Measurements from ENCODE around the gene LRRC7.
"Not testable (repeated sequence)": the region's sequence is repeated elsewhere in the genome, so short reads cannot be mapped to it uniquely, and the experiment has no call there.

LRRC7 gene

DNA sequence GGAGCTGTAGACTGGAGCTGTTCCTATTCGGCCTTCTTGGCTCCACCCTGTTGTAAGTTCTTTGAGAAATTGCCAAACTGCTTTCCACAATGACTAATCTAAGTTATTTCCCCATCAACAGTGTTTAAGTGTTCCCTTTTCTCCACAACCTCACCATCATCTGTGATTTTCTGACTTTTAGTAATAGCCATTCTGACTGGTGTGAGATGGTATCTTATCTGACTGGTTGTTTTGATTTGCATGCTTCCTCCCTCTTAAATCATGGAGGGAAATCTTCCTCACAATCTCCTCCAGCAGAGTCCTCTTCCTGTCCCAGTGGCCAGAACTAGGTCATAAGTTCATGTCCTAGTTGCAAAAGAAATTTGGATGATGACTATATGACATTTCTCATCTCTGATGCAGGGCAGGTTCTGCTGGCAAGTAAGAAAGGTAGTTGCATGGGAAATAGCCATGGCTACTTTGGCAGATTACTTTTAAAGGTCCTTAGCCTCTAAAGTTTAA lies 343.6 kb downstream of the LRRC7 start:
- no peak for DNase-seq

DNA sequence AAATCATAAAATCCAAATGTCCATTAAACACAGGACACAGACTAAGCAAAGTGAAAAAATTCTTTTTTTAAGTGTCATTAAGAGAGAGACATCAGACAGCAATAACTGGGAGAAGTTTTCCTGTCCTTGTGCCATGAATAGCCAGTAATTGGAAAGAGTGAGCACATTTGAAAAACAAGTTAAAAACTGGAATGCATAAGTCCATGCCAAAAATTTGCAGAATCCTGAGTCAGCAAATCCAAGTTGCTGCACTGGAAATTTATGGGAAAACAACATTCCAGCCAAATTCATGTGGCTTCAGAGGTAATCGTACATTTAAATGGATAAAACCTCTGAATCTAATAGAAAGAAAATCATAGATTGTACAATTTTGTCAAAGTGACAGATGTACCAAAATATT lies 346.3 kb downstream of the LRRC7 start:
- no peak for DNase-seq

DNA sequence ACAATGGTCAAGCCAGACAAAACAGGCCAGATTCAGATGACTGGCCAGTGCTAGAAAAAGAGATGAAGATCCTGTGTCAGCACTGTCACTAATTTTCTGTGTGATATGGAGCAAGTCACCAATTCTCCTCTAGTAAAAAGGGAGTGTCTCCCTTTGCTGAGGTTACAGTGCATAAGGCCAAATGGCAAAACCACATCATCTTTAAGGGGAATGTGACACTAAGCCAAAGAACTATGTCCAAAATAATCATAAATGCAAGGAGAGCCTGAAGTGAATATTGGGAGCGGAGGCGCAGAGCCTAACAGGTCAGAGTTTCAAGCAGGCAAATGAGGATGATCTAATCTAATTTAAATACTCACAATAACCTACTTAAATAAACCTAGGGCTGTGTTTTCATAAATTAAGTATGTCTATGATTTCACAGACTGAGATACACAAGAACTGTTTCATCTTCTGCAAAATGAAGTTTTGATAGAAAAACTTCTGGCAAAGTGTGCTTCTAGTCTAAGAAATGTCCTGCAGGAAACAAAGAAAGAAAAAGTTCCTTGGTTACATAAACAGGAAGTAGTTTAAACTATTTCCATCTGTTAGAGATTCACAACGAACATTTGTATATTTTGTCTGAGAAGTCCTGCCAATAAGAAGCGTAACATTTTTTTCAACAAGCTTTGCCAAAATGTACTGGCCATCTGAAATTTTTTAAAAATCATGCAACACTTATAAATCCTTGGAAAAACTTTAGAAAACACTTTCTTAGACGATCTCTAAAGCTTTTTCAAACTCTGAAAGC lies 347.4 kb downstream of the LRRC7 start:
- DNase-seq: no peak

DNA sequence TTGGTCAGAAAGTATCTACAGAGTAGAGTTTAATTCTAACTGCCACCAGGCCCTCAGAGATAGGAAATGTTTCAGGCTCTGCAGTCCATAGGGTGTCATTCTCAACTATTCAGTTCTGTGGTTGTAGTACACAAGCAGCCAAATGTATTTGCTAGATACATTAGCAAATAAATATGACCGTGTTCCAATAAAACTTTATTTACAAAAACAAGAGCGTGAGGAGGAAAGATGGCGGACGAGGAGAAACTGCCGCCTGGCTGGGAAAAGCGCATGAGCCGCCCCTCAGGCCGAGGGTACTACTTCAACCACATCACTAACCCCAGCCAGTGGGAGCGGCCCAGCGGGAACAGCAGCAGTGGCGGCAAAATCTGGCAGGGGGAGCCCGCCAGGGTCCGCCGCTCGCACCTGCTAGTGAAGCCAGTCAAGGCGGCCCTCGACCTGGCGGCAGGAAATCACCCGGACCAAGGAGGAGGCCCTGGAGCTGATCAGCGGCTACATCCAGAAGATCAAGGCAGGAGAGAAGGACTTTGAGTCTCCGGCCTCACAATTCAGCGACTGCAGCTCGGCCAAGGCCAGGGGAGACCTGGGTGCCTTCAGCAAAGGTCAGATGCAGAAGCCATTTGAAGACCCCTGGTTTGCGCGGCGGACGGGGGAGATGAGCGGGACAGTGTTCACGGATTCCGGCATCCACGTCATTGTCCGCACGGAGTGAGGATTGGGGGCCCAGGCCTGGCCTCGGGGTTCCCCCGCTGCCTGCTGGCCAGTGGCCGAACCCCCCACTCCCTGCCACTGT lies 351.6 kb downstream of the LRRC7 start:
- DNase-seq: no peak

DNA sequence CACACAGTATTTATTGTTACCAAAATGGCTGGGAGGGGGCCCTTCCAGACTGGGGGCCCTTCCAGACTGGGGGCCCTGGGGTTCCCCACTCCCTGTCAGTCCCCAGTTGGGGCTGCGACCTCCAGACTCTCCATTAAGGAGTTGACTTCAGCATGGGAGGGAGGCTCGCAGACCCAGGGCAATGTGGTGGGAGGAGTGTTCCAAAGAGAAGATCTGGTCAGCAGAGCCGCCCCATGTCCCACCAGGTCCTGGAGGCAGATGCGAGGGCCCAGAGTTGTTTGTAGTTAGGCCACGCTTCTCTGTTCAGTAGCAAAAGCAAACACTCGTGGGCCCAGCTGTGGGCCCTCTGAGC lies 352.2 kb downstream of the LRRC7 start:
- DNase-seq: no peak

DNA sequence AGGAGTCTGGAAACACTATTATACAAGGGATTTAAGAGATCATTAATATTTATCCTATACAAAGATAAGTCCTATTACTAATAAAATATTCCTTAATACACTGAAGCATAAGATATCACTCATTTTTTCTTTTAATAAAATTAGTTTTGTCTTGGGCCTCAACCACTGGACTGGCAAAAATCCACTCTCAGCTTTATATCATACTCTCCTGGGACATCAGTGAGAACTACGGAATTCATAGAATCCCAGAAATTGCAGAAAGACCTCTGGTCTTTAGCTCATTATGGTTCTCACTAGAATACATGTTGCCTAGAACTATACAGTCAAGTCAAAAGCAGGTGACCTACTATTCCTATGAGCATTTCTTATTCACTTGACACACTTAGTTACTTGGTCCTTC lies 352.7 kb downstream of the LRRC7 start:
- no peak for DNase-seq

DNA sequence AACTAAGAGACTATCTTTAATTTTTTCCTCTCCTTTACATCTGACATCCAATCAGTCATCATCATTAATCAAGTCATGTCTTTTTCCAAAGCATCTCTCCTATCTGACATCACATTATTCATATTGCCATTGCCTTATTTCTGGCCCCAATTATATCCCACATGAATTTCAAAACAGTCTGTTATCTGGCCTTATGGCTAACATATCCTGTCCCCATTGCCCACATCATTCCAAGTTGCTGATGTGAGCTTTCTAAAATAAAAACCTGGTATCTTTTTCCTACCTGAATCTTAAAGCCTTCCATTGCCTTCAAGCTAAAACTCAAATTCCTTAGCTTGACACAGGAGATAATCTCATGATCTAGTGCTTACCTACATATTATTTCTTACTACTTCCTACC lies 353.8 kb downstream of the LRRC7 start:
- no peak for DNase-seq

DNA sequence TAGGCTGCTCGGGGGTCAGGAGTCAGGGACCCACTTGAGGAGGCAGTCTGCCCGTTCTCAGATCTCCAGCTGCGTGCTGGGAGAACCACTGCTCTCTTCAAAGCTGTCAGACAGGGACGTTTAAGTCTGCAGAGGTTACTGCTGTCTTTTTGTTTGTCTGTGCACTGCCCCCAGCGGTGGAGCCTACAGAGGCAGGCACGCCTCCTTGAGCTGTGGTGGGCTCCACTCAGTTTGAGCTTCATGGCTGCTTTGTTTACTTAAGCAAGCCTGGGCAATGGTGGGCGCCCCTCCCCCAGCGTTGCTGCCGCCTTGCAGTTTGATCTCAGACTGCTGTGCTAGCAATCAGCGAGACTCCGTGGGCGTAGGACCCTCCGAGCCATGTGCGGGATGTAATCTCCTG lies 360.5 kb downstream of the LRRC7 start:
- DNase-seq: not testable (repeated sequence)

DNA sequence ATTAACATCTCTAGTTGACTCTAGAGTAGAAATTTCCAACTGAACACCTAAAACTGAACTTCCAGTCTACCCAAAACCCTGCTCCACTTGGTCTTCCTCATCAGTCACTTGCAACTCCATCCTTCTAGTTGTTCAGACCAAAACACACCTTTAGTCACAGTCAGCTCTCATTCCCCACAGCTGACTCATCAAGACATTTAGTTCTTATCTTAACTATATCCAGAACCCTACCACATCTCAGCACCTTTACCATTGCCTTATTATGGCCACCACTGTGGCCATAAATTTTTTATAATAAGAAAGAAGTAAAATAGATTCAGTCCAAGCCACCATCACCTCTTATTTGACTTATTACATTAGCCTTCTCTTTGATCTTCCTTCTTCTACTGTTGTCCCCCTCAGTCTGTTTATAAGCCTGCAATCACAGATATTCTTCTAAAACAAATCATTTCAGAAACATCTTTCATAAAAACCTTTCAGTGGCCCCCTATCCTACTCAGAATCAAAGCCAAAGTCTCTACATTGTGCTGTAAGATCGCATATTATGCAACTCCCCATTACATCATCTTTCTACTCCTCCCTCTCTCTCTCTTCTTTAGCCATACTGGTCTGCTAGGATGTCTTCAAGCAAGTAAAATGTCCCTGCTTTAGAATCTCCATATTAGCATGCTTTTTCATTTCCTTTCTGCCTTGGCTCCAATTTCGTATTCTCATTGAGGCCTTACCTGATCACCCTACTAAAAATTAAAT lies 361.8 kb downstream of the LRRC7 start:
- DNase-seq: no peak

DNA sequence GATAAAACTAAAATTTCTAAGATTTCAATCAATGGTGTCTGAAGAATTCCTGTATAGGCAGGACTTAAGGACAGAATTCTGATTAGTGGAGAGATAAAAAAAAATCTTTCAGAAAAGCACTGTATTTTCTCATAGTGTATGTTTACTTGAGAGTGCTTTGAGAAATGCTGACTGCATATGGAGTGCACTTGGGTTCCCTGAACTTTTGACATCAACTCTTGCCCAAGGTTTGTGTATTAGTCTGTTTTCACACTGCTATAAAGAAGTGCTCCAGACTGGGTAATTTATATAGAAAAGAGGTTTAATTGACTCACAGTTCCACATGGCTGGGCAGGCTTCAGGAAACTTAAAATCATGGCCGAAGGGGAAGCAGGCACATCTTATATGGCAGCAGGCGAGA lies 362.7 kb downstream of the LRRC7 start:
- no peak for DNase-seq

DNA sequence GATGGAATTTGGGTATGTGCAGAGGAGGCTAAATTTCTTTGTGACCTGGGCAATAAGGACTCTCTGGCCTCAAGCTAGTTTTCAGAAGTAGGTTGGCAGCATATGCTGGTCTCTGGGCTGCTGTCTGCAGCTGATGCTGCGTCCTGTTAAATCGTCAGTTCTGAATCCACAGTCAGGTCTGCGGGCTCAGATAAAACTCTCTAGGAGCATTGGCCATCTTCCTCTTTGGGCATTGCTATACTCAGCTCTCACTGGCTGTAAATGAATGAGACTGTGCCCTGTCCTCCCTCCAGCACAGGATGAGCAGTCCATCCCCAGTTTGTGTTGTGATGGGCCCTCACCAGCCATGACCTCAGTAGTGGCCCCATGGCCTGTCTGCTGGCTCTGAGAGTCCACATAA lies 365.0 kb downstream of the LRRC7 start:
- no peak for DNase-seq

DNA sequence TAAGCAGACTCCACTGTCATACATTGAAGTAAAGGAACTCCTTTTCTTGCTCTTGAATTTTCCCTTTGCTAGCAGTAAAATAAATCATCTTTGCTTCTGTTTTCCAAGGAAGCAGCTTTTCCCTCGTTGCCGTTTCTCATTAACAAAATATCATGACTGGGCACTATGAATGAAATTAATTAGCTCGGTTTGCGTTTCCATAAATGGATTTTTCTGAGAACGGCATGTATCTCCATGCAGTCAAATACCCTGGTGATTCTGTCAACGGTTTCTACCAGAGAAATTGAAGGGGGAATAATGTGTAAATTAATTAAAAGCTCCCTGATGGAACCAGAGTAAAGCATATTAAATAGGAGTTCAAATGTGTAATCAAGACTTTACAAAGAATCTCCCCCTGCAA lies 372.5 kb downstream of the LRRC7 start:
- no peak for DNase-seq

DNA sequence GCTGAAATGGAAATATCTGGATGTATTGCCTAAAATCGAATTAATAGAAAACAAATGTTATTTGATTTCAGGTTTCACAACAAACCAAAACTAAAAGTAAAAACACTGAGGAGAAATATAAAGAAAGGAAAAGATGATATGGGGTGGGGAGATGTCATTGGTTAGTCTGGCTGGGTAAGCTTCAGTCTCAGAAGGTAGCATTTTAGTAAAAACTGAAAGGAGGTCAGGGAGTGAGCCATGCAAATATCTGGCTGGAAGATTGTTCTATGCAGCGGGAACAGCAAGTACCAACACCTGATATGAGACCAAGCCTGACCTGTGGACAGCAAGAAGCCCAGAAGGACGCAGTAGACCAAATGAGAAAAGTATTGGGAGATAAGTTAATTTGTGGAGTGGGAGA lies 373.1 kb downstream of the LRRC7 start:
- DNase-seq: no peak

DNA sequence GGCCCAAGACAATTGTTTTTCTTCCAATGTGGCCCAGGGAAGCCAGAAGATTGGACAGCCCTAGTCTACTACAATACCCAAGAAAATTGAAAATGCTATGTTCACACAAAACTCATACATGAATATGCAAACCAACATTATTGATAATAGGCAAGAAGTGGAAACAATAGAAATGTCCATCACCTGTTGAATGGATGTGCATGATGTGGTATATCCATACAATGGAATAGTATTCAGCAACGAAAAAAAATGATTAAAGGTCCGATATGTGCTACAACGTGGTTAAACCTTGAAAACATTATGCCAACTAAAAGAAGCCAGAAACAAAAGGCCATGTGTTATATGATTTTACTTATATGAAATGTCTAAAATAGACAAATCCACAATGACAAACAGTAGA lies 375.3 kb downstream of the LRRC7 start:
- no peak for DNase-seq

DNA sequence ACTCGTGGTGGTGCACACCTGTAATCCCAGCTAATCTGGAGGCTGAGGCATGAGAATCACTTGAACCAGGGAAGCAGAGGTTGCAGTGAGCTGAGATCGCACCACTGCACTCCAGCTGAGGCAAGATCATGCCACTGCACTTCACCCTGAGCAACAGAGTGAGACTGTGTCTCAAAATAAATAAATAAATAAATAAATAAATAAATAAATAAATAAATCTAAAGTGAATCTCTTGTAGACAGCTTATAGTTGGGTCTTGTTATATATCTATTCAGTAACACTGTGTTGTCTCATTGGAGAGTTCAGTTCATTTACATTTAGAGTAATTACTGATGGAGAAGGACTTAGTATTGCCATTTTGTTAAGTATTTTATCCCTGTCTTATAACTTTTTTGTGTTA lies 379.2 kb downstream of the LRRC7 start:
- DNase-seq: no peak

DNA sequence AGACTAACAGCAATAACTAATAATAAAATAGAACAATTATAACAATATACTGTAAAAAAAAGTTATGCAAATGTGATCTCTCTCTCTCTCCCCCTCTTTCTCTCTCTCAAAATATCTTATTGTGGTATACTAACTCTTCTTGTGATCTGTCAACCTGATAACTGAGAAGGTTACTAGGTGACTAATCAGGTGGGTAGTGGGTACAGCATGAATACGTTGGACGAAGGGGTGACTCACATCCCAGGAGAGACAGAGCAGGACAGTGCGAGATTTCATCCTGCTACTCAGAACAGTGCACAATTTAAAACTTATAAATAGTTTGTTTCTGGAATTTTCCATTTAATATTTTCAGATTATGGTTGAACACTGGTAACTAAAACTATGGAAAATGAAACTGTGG lies 380.1 kb downstream of the LRRC7 start:
- DNase-seq: no peak

DNA sequence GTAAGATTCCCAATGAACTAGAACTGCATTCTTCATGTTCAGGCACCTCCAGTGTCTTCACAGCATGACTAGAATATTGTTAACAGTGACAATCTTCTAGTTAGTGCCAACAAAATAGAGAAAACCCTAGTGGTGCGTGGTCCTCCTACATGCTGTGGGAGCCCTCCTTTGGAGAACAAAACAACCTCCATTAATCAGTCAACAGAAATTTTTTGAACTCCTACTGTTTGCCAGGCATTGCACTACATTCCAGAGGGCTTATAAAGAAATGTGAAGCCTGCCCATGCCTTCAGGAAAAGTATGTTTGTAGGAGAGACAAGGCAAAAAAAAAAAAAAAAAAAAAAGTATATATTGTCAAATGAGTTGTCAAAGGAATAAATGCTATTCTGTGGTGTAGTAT lies 385.0 kb downstream of the LRRC7 start:
- no peak for DNase-seq

DNA sequence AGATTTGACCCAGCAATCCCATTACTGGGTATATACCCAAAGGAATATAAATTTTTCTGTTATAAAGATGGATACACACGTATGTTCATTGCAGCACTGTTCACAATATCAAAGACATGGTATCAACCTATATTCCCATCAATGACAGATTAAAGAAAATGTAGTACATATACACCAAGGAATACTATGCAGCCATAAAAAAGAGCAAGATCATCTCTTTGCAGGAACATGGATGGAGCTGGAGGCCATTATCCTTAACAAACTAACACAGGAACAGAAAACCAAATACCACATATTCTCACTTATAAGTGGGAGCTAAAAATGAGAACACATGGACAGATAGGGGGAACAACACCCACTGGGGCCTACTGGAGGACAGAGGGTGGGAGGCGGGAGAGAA lies 394.7 kb downstream of the LRRC7 start:
- not testable (repeated sequence) for DNase-seq

DNA sequence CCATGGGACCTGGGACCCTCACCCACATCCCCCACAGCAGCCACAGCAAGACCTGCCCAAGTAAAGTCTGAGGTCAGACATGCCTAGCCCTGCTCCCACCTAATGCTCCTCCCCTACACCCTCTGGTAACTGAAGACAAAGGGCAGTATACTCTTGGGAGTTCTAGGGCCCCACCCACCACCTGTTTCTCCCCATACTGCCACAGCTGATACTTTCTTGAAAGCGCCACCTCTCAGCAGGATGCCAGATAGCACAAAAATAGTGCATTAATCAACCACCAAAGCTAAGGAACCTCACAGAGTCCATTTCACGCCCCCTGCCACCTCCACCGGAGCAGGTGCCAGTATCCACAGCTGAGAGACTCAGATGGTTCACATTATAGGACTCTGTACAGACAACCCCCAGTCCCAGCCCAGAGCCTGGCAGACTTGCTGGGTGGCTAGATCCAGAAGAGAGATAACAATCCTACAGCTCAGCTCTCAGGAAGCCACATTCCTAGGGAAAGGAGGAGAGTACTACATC lies 399.6 kb downstream of the LRRC7 start:
- DNase-seq: no peak

DNA sequence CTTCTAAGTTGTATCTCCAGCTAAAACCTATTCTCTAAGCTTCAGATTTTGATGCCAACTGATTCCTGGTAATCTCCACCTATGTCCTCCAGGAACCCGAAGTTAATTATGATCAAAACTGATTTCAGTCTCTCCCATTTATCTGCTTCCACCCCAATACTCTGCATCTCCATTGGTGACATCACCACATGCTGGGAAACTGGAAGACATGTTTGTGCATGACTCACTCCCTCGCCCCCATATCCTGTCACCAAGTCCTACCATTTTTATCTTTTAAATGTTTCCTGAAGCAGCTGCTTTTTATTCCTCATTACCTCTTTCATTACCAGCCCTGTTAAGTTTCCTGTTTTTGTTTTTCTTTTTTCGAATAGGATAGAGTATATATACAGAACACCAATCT lies 409.2 kb downstream of the LRRC7 start:
- DNase-seq: no peak

DNA sequence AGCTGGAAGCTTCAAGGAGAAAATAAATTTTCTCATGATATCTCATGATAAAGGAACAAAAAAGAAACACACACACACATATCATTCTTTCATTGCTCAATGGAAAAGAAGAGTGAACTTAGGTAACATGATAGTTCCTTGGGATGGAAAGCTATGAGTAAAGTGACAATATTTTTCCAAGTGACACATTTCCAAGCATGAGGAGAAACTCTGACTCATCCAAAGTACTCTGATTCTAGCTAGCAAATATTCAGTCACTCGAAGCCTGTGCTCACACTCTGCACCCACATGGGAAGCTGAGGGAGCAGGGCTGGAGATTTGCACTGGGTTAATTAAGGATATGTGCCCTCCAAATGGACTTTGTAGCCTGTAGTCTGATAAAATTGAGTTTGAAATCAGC lies 415.3 kb downstream of the LRRC7 start:
- no peak for DNase-seq

DNA sequence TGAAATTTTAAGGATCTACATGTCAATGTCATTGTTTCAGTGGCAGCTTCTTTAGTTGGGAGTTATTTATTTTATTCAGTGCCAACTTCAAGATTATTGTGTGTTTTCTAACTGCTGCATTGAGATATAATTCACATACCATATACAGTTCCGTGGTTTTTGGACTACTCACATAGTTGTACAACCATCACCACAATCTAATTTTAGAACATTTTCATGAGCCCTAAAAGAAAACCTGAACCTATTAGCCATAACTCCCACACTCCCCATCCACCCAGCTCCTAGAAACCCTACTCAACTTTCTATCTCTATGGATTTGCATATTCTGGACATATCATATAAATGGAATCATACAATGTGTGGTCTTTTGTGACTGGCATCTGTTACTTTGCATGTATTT lies 417.7 kb downstream of the LRRC7 start:
- no peak for DNase-seq

DNA sequence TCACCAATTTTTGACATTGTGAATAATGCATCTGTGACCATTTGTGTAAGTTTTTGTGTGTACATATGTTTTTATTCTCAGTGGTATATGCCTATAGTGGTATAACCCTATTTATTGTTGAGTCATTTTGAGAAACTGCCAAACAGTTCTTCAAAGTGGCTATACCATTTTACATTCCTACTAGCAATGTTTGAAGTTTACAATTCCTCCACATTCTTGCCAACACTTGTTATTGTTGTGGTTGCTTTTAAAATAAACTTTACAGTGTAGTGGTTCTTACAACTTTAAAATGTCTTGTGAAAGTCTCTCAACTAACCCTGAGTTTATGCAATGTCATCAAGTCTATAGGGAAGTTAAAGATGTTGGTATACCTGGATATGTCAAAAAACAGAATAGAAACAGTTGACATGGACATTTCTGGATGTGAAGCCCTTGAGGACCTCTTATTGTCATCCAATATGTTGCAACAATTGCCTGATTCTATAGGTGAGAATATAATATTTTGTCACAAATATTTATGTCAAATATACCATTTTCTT lies 418.2 kb downstream of the LRRC7 start:
- no peak for DNase-seq
